Ovary (tissue), 9 donors: ENCODE data around the gene GNPTAB. TPM values are rescaled to one million over a fixed set of nuclear protein-coding genes. Genes with fewer than 3 reads are reported as not detected.

Source experiments
- DNase-seq, 5 donors: peaks; one replicate each; pipeline ENCODE4 v3.0.0-alpha.2; 2019 to 2020
- H3K27ac ChIP-seq, 2 donors: fragments of 200-600 bp; one replicate each; pipeline versions ENCODE4 v1.5.1 to v1.8.0; 2019 to 2022
- H3K27me3 ChIP-seq: fragments of 200-600 bp; one replicate; pipeline ENCODE4 v1.8.0; 2022
- H3K36me3 ChIP-seq: fragments of 200-600 bp; sonication (generic); one replicate; pipeline ENCODE4 v1.5.1; 2019
- H3K4me1 ChIP-seq: one replicate; pipeline ENCODE4 v1.8.1; 2013; ENCODE audit warnings: mild to moderate bottlenecking, moderate library complexity; ENCODE audit not compliant: insufficient read depth
- H3K4me3 ChIP-seq: fragments of 200-600 bp; sonication (generic); one replicate; pipeline ENCODE4 v1.5.1; 2017
- H3K9me3 ChIP-seq, 2 donors: fragments of 200-600 bp in 1 of 2; sonication (generic) in 1 of 2; one replicate each; pipeline versions ENCODE4 v1.5.1 to v1.8.1; 2013 to 2019; ENCODE audit warnings: mild to moderate bottlenecking in 1 of 2, moderate library complexity in 1 of 2
- EP300 ChIP-seq: sonication (generic); formaldehyde crosslinking; IDR thresholded peaks from one replicate; pipeline ENCODE4 v1.6.1; 2017; ENCODE audit warnings: antibody characterized with exemption
- POLR2A ChIP-seq: fragments of 450-650 bp; IDR thresholded peaks from one replicate; pipeline ENCODE4 v1.6.1; 2017; ENCODE audit warnings: antibody characterized with exemption, mild to moderate bottlenecking, moderate library complexity
- WGBS, 3 donors: extraction: QIAGEN DNeasy Blood & Tissue Kit in 1 of 3; methylation state at CpG; one replicate each; pipeline versions ENCODE4 v1.1.5 to v1.1.7; 2013 to 2017; 5-methylcytosine and 5-hydroxymethylcytosine counted together
- intact Hi-C, 4 donors: fragments of 100-400 bp; cut with DNase I; formaldehyde crosslinking; loops; one replicate each; pipeline versions ENCODE4 v1.11.0 to v1.15.1; 2022 to 2023
- polyA plus RNA-seq, 2 donors: library from polyadenylated mRNA; stranded (reverse); fragments of 200-250 nt in 1 of 2; fragments of 350-450 nt in 1 of 2; fragmentation: Illumina TruSeq in 1 of 2; extraction: RNeasy Lipid Tissue Mini Kit (QIAGEN cat#74804) in 1 of 2; gene quantifications; one replicate each; pipeline ENCODE4 v1.2.3, GENCODE V29; 2013 to 2014
- total RNA-seq, 7 donors: library from RNA; depleted of rRNA in 2 of 7; stranded (reverse); fragments of >200 nt in 2 of 7; fragmentation: NEBNext Ultra II Directional in 3 of 7; extraction: Animal tissue kit (Norgen Biotek cat#: 25700) in 3 of 7; gene quantifications; one replicate each; pipeline versions ENCODE4 v1.1.0 to v1.2.4, GENCODE V29; 2016 to 2023
- TF ChIP-seq, protein P1 (sequence below), 3 donors: fragments of 450-650 bp in 2 of 3; fragments of 200-600 bp in 1 of 3; IDR thresholded peaks; one replicate each; pipeline versions ENCODE4 v1.5.1 to v1.8.0; 2016 to 2022; ENCODE audit warnings: antibody characterized with exemption in 3 of 3, mild to moderate bottlenecking in 1 of 3
- donor health status: DM: no; HTN: no; CAD: no; lungs with moderate emphysema.
- donor health status: DM: no; HTN: no; CAD: no.
- donor health status: Bipolar disorder and iron deficiency.
- donor health status: DM: yes; HTN: yes; CAD: no.
- donor health status: DM: no; HTN: no; CAD: no.
- donor health status: DM: yes; HTN: yes; CAD: no.

GNPTAB gene
- total and polyA plus RNA-seq, 9 donors: 7.1 to 24.2 (median 16.6) TPM

DNA sequence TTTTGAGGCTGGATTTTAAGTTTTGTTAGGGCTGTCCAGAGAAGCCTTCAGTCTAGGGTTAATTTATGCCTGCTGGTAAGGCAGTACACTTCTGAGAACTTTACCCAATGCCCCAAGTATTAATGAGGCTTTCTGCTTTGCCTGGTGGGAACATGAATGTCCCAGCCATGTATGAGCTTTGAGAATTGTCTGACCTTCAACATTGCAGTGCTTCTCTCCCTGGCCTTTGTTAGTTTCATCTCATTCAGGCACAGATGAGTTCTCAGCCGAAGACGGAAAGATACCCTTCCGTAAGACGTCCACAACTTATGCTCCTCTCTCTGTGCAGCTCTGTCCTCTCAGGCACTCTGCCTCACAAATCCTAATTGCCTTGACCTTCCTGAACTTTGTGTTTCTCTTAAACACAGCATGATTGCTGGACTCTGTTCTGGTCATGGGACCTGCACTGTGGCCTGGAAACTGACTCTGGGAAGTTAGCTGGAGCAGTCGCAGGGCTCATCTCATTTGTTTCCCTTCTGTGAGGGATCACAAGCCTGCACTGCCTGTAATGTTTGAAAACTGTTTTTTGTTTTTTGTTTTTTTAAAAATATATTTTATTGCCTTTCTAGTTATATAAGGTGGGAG is 117.6 kb downstream of the GNPTAB start:
- peak; percentile 25 to 52 (median 48) for DNase-seq
- Histone ChIP-seq H3K36me3 (no peaks in the 10 kb centered on the region), H3K27ac (peak overlapping the region; percentile 23 to 66), H3K9me3 (no peaks in the 10 kb centered on the region), H3K4me1 (peaks cover 2% of the 10 kb centered on the region), H3K27me3 (no peaks in the 10 kb centered on the region), H3K4me3 (no peak overlapping the region)
- TF ChIP-seq, protein P1, sequence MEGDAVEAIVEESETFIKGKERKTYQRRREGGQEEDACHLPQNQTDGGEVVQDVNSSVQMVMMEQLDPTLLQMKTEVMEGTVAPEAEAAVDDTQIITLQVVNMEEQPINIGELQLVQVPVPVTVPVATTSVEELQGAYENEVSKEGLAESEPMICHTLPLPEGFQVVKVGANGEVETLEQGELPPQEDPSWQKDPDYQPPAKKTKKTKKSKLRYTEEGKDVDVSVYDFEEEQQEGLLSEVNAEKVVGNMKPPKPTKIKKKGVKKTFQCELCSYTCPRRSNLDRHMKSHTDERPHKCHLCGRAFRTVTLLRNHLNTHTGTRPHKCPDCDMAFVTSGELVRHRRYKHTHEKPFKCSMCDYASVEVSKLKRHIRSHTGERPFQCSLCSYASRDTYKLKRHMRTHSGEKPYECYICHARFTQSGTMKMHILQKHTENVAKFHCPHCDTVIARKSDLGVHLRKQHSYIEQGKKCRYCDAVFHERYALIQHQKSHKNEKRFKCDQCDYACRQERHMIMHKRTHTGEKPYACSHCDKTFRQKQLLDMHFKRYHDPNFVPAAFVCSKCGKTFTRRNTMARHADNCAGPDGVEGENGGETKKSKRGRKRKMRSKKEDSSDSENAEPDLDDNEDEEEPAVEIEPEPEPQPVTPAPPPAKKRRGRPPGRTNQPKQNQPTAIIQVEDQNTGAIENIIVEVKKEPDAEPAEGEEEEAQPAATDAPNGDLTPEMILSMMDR (IDR thresholded peaks at IDR 0.05): no peak
- TF ChIP-seq POLR2A (no peak), EP300 (no peak)
- intact Hi-C loops: no loop called here
- 11 to 17% (median 14%) methylated on average over 5 of the region's 5 CpGs for WGBS, 3 donors

DNA sequence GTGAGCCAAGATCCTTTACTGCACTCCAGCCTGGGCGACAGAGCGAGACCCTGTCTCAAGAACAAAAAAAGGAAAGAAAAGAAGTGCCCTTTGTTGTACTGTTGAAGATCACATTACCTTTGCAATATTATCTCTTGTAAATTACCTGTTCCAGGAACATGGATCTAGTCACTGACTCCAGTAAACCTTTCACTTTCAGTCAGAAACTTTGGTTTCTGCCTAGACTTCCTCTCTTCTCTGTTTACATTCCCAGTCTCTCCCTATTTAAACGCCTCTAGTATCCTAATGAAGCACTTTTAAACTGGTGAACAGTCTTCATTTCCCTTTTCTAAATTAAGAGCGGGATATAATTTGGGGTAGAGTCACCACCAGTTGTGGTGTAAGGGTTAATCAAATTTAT is 120.5 kb downstream of the GNPTAB start:
- intact Hi-C loops: no loop called here
- TF ChIP-seq, protein P1 (IDR thresholded peaks at IDR 0.05): no peak
- TF ChIP-seq EP300 (no peak), POLR2A (no peak)
- H3K4me1 ChIP-seq: peaks cover 2% of the 10 kb centered on the region
- no peaks in the 10 kb centered on the region for H3K9me3 ChIP-seq
- H3K36me3 ChIP-seq: no peaks in the 10 kb centered on the region
- H3K27ac ChIP-seq: no peak overlapping the region
- H3K4me3 ChIP-seq: no peak overlapping the region
- H3K27me3 ChIP-seq: no peaks in the 10 kb centered on the region
- no peak for DNase-seq
- WGBS, 3 donors: 79 to 85% (median 80%) methylated on average over 4 of the region's 4 CpGs

DNA sequence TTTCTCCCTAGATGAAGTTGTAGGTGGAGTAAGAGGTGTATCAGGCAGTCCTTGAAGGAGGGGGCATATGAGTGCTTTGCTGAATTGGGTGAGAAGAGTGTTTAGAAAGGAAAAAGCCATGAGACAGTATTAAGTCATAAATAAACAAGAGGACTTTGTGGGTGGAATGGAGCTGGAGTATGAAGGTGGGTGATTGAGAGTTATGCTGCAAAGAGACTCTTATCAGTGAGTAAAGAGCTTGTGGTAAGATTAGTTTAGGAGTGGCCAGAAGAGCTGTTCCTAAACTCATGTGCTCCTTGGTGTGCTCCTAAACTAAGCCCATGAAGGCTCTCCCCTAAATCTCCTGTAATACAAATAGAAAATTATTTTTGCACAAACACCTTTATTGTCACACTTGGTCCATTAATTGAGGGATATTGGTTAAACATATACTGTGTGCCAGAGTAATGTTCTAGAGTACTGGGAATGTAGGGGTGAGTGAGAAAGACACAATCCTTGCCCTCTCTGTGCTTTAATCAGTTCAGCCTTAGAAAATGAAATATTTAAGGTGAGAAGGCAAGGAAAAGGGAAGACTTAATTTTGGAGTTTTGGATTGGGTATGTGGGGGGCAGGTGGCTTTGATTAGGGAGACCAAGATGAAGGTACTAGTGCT is 123.5 kb downstream of the GNPTAB start:
- TF ChIP-seq, protein P1 (IDR thresholded peaks at IDR 0.05): no peak
- TF ChIP-seq EP300: no peak
- no peak for TF ChIP-seq POLR2A
- Histone ChIP-seq H3K27me3 (no peaks in the 10 kb centered on the region), H3K4me1 (peaks cover 2% of the 10 kb centered on the region), H3K9me3 (no peaks in the 10 kb centered on the region), H3K27ac (no peak overlapping the region), H3K36me3 (no peaks in the 10 kb centered on the region), H3K4me3 (no peak overlapping the region)
- DNase-seq: no peak
- intact Hi-C loops: no loop called here

DNA sequence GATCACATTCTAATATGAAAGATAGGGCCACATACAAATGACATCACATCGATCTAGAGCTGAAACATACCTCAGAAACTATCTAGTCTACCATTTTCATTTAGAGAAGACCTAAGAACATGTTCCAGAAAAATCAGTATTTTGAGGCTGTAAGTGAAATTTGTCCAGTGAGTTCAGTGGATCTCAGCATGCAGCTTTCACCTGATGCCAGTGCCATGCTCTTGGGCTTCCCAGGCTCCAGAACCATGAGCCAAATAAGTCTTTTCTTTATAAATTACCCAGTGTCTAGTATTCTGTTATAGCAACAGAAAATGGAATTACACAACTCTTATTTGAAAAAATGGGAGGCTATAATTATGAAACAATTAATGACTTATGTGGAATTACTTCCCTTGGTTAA is 124.4 kb downstream of the GNPTAB start:
- Histone ChIP-seq H3K4me1 (no peaks in the 10 kb centered on the region), H3K27ac (no peak overlapping the region), H3K9me3 (no peaks in the 10 kb centered on the region), H3K36me3 (no peaks in the 10 kb centered on the region), H3K27me3 (no peaks in the 10 kb centered on the region), H3K4me3 (no peak overlapping the region)
- TF ChIP-seq, protein P1 (IDR thresholded peaks at IDR 0.05): no peak
- TF ChIP-seq POLR2A (no peak), EP300 (no peak)
- DNase-seq: no peak
- intact Hi-C loops: no loop called here
- 91 to 100% (median 94%) methylated on average over 1 of the region's 1 CpG for WGBS, 3 donors
